Stimulated activated CD8-positive, alpha-beta memory T cell treated with anti-CD3 and anti-CD28 coated beads, Interleukin-7, amount 100 ng/mL, for 4 hours (primary cell): ENCODE results near the gene SERPINB6.
A peak's percentile ranks its signal among the peaks of the same experiment; 100 is the strongest.
"Not testable (repeated sequence)": the region's sequence is repeated elsewhere in the genome, so short reads cannot be mapped to it uniquely, and the experiment has no call there.

Source experiments
- DNase-seq, 2 donors: peaks; one replicate each; pipeline ENCODE4 v3.0.0-alpha.2; 2020; ENCODE audit warnings: low read depth in 2 of 2

The SERPINB6 gene

GRCh38 chr6:2938632-2939083 is 32.7 kb downstream of the SERPINB6 start:
- no peak for DNase-seq

- DNase-seq = no peak
Observed at GRCh38 chr6:2938004-2938631, 33.2 kb downstream of the SERPINB6 start.

- no peak for DNase-seq
Observed at GRCh38 chr6:2937627-2938003, 33.8 kb downstream of the SERPINB6 start.

GRCh38 chr6:2935566-2936291 is 35.6 kb downstream of the SERPINB6 start:
- no peak for DNase-seq

GRCh38 chr6:2934057-2934456 is 37.3 kb downstream of the SERPINB6 start:
- DNase-seq = no peak

GRCh38 chr6:2932911-2933310 is 38.5 kb downstream of the SERPINB6 start:
- not testable (repeated sequence) for DNase-seq

- DNase-seq = peak; percentile 72 to 82
Observed at GRCh38 chr6:2931970-2932748, 39.2 kb downstream of the SERPINB6 start.

- DNase-seq = no peak
Observed at GRCh38 chr6:2931055-2931454, 40.3 kb downstream of the SERPINB6 start.

GRCh38 chr6:2927931-2928330 is 43.4 kb downstream of the SERPINB6 start:
- not testable (repeated sequence) for DNase-seq

- DNase-seq = not testable (repeated sequence)
Observed at GRCh38 chr6:2925842-2926747, 45.3 kb downstream of the SERPINB6 start.

GRCh38 chr6:2921520-2922115 is 49.7 kb downstream of the SERPINB6 start:
- DNase-seq = no peak

GRCh38 chr6:2920671-2921112 is 50.7 kb downstream of the SERPINB6 start:
- DNase-seq = no peak

- no peak for DNase-seq
Observed at GRCh38 chr6:2919886-2920285, 51.5 kb downstream of the SERPINB6 start.

- no peak for DNase-seq
Observed at GRCh38 chr6:2919401-2919800, 52.0 kb downstream of the SERPINB6 start.

- no peak for DNase-seq
Observed at GRCh38 chr6:2918936-2919335, 52.4 kb downstream of the SERPINB6 start.

GRCh38 chr6:2917801-2918445 is 53.4 kb downstream of the SERPINB6 start:
- DNase-seq = no peak

- DNase-seq = no peak
Observed at GRCh38 chr6:2917065-2917464, 54.3 kb downstream of the SERPINB6 start.

GRCh38 chr6:2916158-2916925 is 55.0 kb downstream of the SERPINB6 start:
- DNase-seq = no peak

- DNase-seq = no peak
Observed at GRCh38 chr6:2915150-2915549, 56.2 kb downstream of the SERPINB6 start.

GRCh38 chr6:2914318-2914660 is 57.1 kb downstream of the SERPINB6 start:
- DNase-seq = no peak
